HG02981 (cell line): ENCODE data around the gene MAPK8IP1.

Source experiments
- ATAC-seq: cut with Tn5 transposase; IDR thresholded peaks from one replicate; pipeline ENCODE4 v1.9.1; 2021; ENCODE audit warnings: mild to moderate bottlenecking, moderate library complexity; ENCODE audit not compliant: unreplicated experiment

MAPK8IP1 gene

GRCh38 chr11:45906965-45907611 lies 21.6 kb downstream of the MAPK8IP1 start, which contains the start of gene FREY1:
Gene FREY1 (minus strand): TSS chr11:45907271. CDS start chr11:45907245, 26 bp downstream.
- no peak for ATAC-seq

- ATAC-seq, result no peak
Observed at GRCh38 chr11:45907911-45908370, 22.5 kb downstream of the MAPK8IP1 start.

GRCh38 chr11:45909594-45910475 lies 24.4 kb downstream of the MAPK8IP1 start:
- no peak for ATAC-seq

GRCh38 chr11:45910623-45911022 lies 25.2 kb downstream of the MAPK8IP1 start:
- ATAC-seq, result no peak

- ATAC-seq, result no peak
Observed at GRCh38 chr11:45913514-45913913, 28.1 kb downstream of the MAPK8IP1 start.

GRCh38 chr11:45913942-45914635 lies 28.6 kb downstream of the MAPK8IP1 start:
- ATAC-seq, result no peak

- ATAC-seq, result no peak
Observed at GRCh38 chr11:45915446-45915845, 30.0 kb downstream of the MAPK8IP1 start.

GRCh38 chr11:45917286-45917622 lies 31.8 kb downstream of the MAPK8IP1 start:
- ATAC-seq, result no peak

- ATAC-seq, result peak; percentile 91
Observed at GRCh38 chr11:45917623-45918330, 32.3 kb downstream of the MAPK8IP1 start, which contains the start of gene PEX16. Gene PEX16 (minus strand): TSS chr11:45917877. CDS start chr11:45917811, 66 bp downstream.

- peak; percentile 33 for ATAC-seq
Observed at GRCh38 chr11:45918331-45918941, 33.0 kb downstream of the MAPK8IP1 start.

- no peak for ATAC-seq
Observed at GRCh38 chr11:45918962-45919675, 33.7 kb downstream of the MAPK8IP1 start.

- no peak for ATAC-seq
Observed at GRCh38 chr11:45919806-45920530, 34.5 kb downstream of the MAPK8IP1 start.

- no peak for ATAC-seq
Observed at GRCh38 chr11:45920531-45921477, 35.4 kb downstream of the MAPK8IP1 start.

- no peak for ATAC-seq
Observed at GRCh38 chr11:45921561-45922424, 36.3 kb downstream of the MAPK8IP1 start.

- no peak for ATAC-seq
Observed at GRCh38 chr11:45922425-45923082, 37.1 kb downstream of the MAPK8IP1 start, which contains the start of gene LARGE2. Gene LARGE2 (plus strand): TSS chr11:45922656. CDS start chr11:45922883, 227 bp downstream.
